Activated CD4-positive, alpha-beta T cell treated with anti-CD3 and anti-CD28 coated beads, Interleukin-2, Interleukin-6, amounts not matched to agents 100 ng/mL and 50 ng/mL, durations not matched to agents 16 hours and 8 hours (primary cell): ENCODE measurements around the gene UBE2F.
"Not testable (repeated sequence)": the region's sequence is repeated elsewhere in the genome, so short reads cannot be mapped to it uniquely, and the experiment has no call there.

ENCODE experiments used
- DNase-seq: peaks from one replicate; pipeline ENCODE4 v3.0.0-alpha.2; 2020

UBE2F gene

GRCh38 chr2:238057696-238058575 is 91.1 kb downstream of the UBE2F start:
- not testable (repeated sequence) for DNase-seq

DNA sequence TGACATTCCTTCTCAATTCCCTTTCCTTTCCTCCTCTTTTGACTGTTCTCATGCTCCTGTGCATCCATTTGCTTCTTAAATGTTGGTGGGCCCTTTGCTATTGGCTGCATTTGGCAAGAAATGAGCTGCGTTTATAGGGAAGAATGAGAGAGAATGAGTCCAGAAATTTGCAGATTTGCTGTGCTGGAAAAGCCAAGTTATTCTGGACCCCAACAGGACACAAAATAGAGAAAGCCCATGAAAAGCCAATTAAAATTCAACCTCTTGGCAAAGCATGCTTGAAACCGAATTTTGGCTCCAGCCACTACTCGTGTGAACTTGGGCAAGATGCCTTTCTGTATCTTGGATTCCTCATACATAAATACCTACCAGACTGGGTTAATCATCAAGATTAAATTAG is 92.7 kb downstream of the UBE2F start:
- DNase-seq, result no peak

DNA sequence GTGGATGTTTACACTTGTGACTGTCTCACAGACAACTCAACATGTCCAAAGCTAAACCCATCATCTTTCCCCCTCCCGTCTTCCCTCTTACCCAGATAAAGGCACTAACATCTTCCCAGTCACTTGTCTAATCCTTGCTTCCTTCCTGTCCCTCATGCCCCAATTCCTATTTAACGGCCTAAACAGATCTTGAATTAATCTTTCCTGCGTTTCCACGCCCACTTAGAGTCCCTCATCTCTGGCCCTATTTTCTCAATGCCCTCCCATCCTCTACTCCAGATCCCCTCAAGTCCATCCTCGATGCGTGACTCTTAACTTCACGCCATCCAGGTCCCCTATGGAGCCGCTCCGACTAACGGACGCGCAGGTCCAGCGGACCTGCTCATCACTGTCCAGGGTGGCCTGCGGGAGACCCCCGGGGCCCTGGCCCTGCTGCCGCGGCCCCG is 93.3 kb downstream of the UBE2F start:
- no peak for DNase-seq

DNA sequence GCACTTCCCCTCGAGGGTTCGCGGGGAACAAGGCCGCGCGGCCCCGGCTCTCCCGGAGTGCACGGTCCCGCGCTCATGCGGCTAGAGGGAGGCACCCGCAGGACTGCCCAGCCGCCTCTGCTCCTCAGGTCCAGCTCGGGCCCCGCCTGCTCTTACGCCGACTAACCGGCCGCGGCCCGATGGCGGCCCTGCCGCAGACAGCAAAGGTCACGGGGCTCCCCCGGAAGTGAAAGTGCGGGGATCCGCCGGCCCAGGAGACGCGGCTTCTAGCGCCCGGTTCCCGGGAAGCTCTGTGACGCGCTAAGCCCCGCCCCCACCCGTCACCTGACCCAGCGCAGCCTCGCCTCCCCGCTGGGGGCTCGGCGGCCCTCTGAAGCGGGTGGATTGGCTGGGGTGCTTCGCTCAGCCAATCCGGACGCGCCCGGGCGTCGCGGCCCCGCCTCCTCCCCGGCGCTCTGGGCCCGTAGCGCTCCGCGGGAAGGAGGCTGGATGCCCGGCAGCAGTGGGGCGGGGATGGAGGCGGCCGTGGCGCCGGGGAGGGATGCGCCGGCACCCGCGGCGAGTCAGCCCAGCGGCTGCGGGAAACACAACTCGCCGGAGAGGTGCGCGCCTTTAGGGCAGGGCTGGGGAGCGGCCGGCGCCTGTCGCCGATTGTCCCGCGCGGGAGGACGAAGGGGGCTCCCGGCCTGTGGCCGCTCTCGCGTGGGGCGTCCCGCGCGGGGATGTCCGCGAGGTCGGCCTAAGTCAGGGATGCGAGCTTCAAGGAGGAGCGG is 93.9 kb downstream of the UBE2F start, which contains the start of gene SCLY:
SCLY (plus strand) TSS at position 460 of the 773 bp plus-strand sequence; CDS start at position 514, 54 bp downstream.
- peak; percentile 98 for DNase-seq

- peak; percentile 49 for DNase-seq
Measured at GRCh38 chr2:238061315-238062202, 94.7 kb downstream of the UBE2F start.

DNA sequence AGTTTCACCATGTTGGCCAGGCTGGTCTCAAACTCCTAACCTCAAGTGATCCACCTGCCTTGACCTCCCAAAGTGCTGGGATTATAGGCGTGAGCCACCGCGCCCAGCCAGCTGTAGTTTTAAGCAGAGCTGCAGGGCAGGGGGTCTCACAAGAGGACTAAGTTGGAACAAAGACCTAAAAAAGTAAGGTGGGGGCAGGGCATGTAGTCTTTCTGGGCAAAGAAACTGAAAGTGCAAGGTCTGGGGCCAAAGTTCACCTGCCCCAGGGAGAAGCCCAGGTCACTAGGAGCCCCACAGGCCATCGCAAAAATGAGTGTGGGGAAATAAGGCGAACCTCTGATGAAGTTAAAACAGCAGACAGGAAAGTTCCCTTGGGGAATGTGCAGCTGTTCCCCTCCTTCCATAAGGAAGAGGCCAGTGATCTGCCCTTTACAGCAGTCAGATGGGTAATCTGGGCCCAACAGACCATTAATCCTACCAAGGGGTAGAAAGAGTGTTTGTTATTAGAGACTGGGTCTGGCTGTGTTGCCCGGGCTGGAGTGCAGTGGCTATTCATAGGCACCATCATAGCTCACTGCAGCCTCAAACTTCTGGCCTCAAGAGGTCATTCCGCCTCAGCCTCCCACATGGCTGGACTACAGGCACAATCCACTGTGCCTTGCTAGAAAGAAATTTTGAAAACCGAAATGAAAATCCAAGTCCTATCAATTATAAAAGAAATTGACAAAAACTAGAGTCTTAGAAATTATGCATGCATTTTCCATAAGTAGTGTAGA is 96.8 kb downstream of the UBE2F start:
- DNase-seq, result no peak

GRCh38 chr2:238064376-238064775 is 97.6 kb downstream of the UBE2F start:
- DNase-seq, result no peak

GRCh38 chr2:238065071-238065846 is 98.4 kb downstream of the UBE2F start:
- DNase-seq, result no peak

- DNase-seq, result no peak
Measured at GRCh38 chr2:238066218-238066617, 99.4 kb downstream of the UBE2F start.

GRCh38 chr2:238066718-238067117 is 99.9 kb downstream of the UBE2F start:
- not testable (repeated sequence) for DNase-seq

GRCh38 chr2:238067939-238068338 is 101.1 kb downstream of the UBE2F start:
- no peak for DNase-seq

DNA sequence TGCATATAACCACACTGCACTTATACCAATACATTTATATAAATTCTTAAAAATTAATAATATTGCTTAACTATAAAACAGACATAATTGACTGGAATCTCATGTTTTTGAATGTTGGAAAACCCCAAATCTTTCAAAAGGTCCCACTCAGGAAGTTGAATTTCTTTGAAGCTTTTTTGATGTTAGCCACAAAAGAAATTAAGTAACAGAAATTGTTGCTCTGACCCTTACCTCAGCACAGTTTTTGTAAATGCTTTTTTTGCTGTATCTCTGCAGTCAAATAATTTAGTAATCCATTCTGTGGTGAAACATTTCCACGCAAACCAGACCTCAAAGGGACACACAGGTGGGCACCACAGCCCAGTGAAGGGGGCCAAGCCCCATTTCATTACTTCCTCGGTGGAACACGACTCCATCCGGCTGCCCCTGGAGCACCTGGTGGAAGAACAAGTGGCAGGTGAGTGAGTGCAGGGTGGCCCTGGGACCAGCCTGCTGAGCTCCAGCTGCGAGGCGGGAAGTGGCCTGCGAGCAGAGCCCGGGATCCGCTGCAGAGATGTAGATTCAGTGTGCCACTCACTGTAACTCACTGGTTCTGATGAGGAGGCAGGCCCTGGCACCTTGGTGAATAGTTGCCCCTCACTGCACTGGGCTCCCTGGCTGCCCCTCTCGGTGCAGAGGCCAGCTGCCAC is 102.4 kb downstream of the UBE2F start:
- DNase-seq, result no peak

GRCh38 chr2:238069877-238070276 is 103.1 kb downstream of the UBE2F start:
- no peak for DNase-seq

- no peak for DNase-seq
Measured at GRCh38 chr2:238075397-238075796, 108.6 kb downstream of the UBE2F start.

DNA sequence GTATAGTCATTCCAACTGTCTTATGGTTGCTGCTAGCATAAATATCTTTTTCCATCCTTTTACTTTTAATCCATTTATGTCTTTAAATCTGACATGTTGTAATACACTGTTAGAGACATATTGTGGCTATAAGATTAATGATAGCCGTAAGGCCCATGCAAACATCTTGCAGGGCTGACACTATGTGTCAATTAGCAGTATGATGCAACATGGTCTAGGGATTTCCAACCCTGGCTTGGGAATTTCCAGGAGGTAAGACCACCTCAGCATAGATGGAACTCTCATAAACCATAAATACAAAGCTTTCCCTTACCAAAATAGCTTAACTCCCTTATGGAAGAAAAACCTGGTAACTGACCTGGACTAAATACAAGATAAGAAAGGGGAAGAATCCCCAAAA is 110.5 kb downstream of the UBE2F start:
- DNase-seq, result no peak

DNA sequence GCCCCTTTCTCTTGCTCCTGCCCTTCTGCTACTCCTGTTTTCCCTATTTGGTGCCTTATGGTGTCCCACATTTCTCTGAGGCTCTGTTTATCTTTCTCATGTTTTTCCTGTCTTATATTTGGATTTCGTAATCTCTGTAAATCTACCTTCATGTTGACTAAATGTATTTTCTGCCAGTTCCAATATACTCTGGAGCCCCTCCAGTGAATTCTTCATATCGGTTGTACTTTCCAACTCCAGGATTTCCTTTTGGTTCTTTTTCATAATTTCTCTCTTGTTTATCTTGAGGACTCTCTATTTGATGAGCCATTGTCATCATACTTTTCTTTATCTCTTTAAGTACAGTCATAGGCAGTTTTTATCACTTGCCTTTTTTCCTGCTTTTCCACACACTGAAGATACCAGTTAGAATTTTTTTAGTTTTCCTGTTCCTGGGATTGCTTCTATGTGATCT is 113.1 kb downstream of the UBE2F start:
- DNase-seq, result no peak

DNA sequence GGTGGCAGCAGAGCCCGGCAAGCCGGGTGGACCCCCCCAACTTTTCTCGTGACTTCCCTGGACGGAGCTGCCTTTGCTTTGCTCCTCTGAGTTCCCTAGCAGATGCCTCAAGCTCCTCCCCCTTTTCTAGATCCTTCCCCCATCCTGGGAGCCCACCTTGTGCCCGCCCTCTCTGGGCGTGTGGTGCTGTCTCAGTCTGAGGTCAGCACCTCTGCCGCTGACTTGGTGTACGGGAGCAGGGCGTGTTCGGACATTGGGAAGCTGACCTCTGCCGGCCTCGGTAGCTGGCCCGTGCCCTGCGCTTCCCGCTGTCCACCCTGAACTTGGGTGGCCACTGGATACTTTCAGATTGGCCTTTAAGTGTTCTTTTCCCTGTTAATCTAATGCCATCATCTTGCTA is 113.7 kb downstream of the UBE2F start:
- DNase-seq, result no peak

DNA sequence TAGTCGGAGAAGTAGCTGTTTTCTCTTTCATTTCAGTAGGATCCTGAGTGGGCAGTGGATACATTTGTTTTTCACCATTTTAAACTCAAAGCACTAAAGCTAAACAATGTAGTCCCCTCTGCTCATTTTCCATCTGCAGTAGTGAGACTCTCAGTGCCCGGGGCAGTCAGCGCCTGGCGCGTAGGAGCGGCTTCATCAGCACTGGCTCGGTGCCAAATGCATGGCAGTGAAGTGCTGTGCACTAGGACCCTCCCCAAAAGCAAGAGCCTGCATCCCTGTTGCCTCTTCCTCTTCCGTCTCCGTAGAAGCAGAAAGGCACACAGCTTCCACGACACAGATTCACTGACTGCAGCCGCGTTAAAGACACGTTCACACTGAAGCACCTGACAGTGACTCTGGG is 114.3 kb downstream of the UBE2F start:
- DNase-seq, result no peak

- DNase-seq, result no peak
Measured at GRCh38 chr2:238081561-238081960, 114.7 kb downstream of the UBE2F start.

DNA sequence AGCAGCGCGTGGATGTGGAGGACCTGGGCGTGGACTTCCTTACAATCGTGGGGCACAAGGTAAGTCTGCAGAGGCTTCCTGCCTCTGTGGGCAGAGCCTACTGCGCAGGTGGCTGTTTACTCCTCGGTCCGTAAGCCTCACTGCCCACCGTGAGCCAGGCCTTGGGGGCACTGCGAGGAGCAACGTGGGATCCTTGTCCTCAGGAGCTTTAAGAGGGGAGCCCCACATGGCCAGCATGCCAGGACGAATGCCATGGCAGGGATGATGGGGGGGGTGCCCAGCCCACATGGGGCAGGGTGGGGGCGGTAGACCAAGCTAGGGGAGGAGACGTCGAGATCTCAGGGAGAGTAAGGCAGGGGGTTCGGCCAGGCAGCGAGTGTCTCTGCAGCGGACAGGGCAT is 115.3 kb downstream of the UBE2F start:
- DNase-seq, result no peak
